OCI-LY7 (cell line): ENCODE measurements around the gene TCAP. TPM values are rescaled to one million over a fixed set of nuclear protein-coding genes. Genes with fewer than 3 reads are reported as not detected.

Experiments used
- Bru-seq: library from RNA; stranded (reverse); fragments of 400-500 nt; gene quantifications from one replicate; lab custom pipeline; 2021; lab: Mats Ljungman, UMichigan
- BruChase-seq, 2 experiments: library from RNA; stranded (reverse); fragments of 400-500 nt; gene quantifications; one replicate each; lab custom pipeline; 2021; lab: Mats Ljungman, UMichigan
- BruUV-seq: library from RNA; stranded (reverse); fragments of 400-500 nt; replicated peaks from 2 replicates; lab custom pipeline; 2021; lab: Mats Ljungman, UMichigan
- CTCF ChIA-PET: fragments of 300-600 bp; sonication (Branson Sonifier 250); formaldehyde crosslinking; loops from one replicate; lab custom pipeline; 2022; ENCODE audit warnings: antibody characterized with exemption; ENCODE audit not compliant: unreplicated experiment; lab: Charles Lee
- POLR2A ChIA-PET: fragments of 300-600 bp; sonication (Branson Sonifier 250); formaldehyde crosslinking; loops from one replicate; lab custom pipeline; 2022; ENCODE audit warnings: antibody characterized with exemption; lab: Charles Lee
- DNase-seq: peaks from one replicate; pipeline ENCODE4 v3.0.0-alpha.2; 2015; ENCODE audit warnings: low spot score
- H2AFZ ChIP-seq: fragments of 200-600 bp; sonication (generic), shearing (Covaris generic); 2 replicates; pipeline ENCODE4 v1.6.1; 2014; ENCODE audit warnings: mild to moderate bottlenecking, antibody characterized with exemption, low read length, moderate library complexity
- H3K27ac ChIP-seq: fragments of 200-600 bp; sonication (generic); 2 replicates; pipeline ENCODE4 v1.5.1; 2014; ENCODE audit warnings: mixed run types, low read depth, mild to moderate bottlenecking, moderate library complexity, low read length, inconsistent platforms; ENCODE audit not compliant: poor library complexity, severe bottlenecking
- H3K36me3 ChIP-seq: fragments of 200-600 bp; sonication (generic); 2 replicates; pipeline ENCODE4 v1.6.1; 2014; ENCODE audit warnings: mild to moderate bottlenecking, antibody characterized with exemption, low read length, moderate library complexity, mixed read lengths; ENCODE audit not compliant: insufficient read depth
- H3K4me1 ChIP-seq: fragments of 200-600 bp; sonication (generic); 2 replicates; pipeline ENCODE4 v1.5.1; 2014; ENCODE audit warnings: mild to moderate bottlenecking, low read length; ENCODE audit not compliant: insufficient read depth, poor library complexity, severe bottlenecking
- H3K4me2 ChIP-seq: fragments of 200-600 bp; sonication (generic); 2 replicates; pipeline ENCODE4 v1.6.1; 2014; ENCODE audit warnings: mild to moderate bottlenecking, low read length
- H3K4me3 ChIP-seq: fragments of 200-600 bp; sonication (generic); 2 replicates; pipeline ENCODE4 v1.5.1; 2014; ENCODE audit warnings: mild to moderate bottlenecking, low read depth, low read length; ENCODE audit not compliant: poor library complexity, severe bottlenecking
- H3K79me2 ChIP-seq: fragments of 200-600 bp; sonication (generic); 2 replicates; pipeline ENCODE4 v1.6.1; 2016; ENCODE audit warnings: low read depth, mild to moderate bottlenecking, low read length, moderate library complexity, mixed read lengths; ENCODE audit not compliant: insufficient read depth
- H3K9me2 ChIP-seq: fragments of 200-600 bp; sonication (generic); 2 replicates; pipeline ENCODE4 v1.6.1; 2016; ENCODE audit warnings: mild to moderate bottlenecking, low read length, mixed read lengths; ENCODE audit not compliant: insufficient read depth
- H3K9me3 ChIP-seq: fragments of 200-600 bp; sonication (generic); 2 replicates; pipeline ENCODE4 v1.6.1; 2014; ENCODE audit warnings: mild to moderate bottlenecking, mixed run types, low read length, mixed read lengths
- H4K20me1 ChIP-seq: fragments of 200-600 bp; sonication (generic); 2 replicates; pipeline ENCODE4 v1.6.1; 2014; ENCODE audit warnings: mild to moderate bottlenecking, antibody characterized with exemption, low read length, moderate library complexity, mixed read lengths; ENCODE audit not compliant: insufficient read depth
- CTCF ChIP-seq: fragments of 200-600 bp; sonication (generic); conservative IDR thresholded peaks from 2 replicates; pipeline ENCODE4 v1.5.1; 2014; ENCODE audit warnings: mild to moderate bottlenecking, antibody characterized with exemption, low read length, moderate library complexity, mixed read lengths
- EZH2phosphoT487 ChIP-seq: fragments of 200-600 bp; sonication (generic); IDR thresholded peaks from 2 replicates; pipeline ENCODE4 v1.6.1; 2018; ENCODE audit warnings: low read depth, borderline replicate concordance, mild to moderate bottlenecking, mixed run types, antibody characterized with exemption, low read length, moderate library complexity, mixed read lengths
- intact Hi-C: fragments of 100-400 bp; cut with micrococcal nuclease; formaldehyde crosslinking; loops from one replicate; pipeline ENCODE4 v1.10.0; 2022; ENCODE audit not compliant: unreplicated experiment
- long read RNA-seq: library from polyadenylated mRNA; stranded (forward); transcript quantifications from one replicate; pipeline ENCODE4 v2.0.0, GENCODE V29; 2022
- total RNA-seq, 2 experiments: library from RNA; depleted of rRNA in 1 of 2; stranded (reverse); fragments of >200 nt in 1 of 2; shearing (Covaris generic) in 1 of 2; gene quantifications; 2 replicates each; pipeline ENCODE4 v1.2.3, GENCODE V29; 2014 to 2022

Gene TCAP
- 1.5 and 9.4 TPM in 2 replicates for total RNA-seq (2014; rRNA removed; shearing (Covaris generic))
- 2.7 TPM in 2 replicates for total RNA-seq (2022)
- percentile 35 among the genes with signal in this experiment for Bru-seq, nascent RNA
- BruChase-seq, experiment 1, labeled RNA remaining after a 6-hour chase, result percentile 48 among the genes with signal in this experiment
- percentile 53 among the genes with signal in this experiment for BruChase-seq, experiment 2, labeled RNA remaining after a 2-hour chase
- long read RNA-seq, result 0 reads

- no peak within 1 kb of the TSS for H3K27ac ChIP-seq
- TF ChIP-seq EZH2phosphoT487 (no peak), CTCF (no peak)
- no TSS peak for BruUV-seq
- no peaks in the 10 kb centered on the region for H3K9me2 ChIP-seq
- H2AFZ ChIP-seq, result no peak within 1 kb of the TSS
- no peaks in the 10 kb centered on the region for H3K79me2 ChIP-seq
- DNase-seq, result no peak
- no peak within 1 kb of the TSS for H3K4me3 ChIP-seq
- no peaks in the 10 kb centered on the region for H3K9me3 ChIP-seq
- POLR2A ChIA-PET, result no interaction called here
- H3K4me1 ChIP-seq, result no peaks in the 10 kb centered on the region
- H3K36me3 ChIP-seq, result peaks cover 20% of the 10 kb centered on the region; the same call in 1 of the 2 replicates
- CTCF ChIA-PET, result no interaction called here
- H4K20me1 ChIP-seq, result no peaks in the 10 kb centered on the region
- intact Hi-C loops, result no loop called here
- H3K4me2 ChIP-seq, result no peak within 1 kb of the TSS
Measured at GRCh38 chr17:39664581-39665561, at the start of gene TCAP. Gene TCAP, plus strand, starts transcription at chr17:39665349. Its CDS starts 11 bp downstream, at chr17:39665360.

DNA sequence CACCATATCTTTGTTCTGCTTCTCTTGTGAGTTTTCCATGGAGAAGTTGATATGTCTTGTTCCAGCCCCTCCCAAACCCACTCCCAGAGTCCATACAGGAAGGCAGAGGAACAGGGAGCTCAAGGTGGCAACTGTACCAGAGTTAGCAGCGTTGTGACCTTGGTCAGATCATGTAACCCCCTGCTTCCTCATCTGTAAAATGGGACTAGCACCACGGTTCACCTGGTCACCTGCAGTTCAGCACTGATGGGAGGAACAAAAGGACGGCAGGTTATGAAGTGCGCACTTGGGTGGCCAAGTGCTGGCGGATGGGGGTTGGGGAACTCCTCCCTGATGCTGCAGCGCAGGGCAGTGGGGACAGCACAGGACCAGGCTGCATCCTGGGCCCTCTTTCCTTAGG lies 49.7 kb upstream of the TCAP start:
- Histone ChIP-seq H3K36me3 (no peaks in the 10 kb centered on the region), H2AFZ (no peak overlapping the region), H3K9me3 (no peaks in the 10 kb centered on the region), H3K4me3 (no peak overlapping the region), H3K4me1 (peaks cover 20% of the 10 kb centered on the region), H3K79me2 (no peaks in the 10 kb centered on the region), H3K9me2 (no peaks in the 10 kb centered on the region), H3K4me2 (no peak overlapping the region), H3K27ac (no peak overlapping the region), H4K20me1 (no peaks in the 10 kb centered on the region)
- intact Hi-C loops, result no loop called here
- BruUV-seq, result no TSS peak
- TF ChIP-seq EZH2phosphoT487, result no peak
- ChIA-PET POLR2A (interaction anchor here (0.6 to 0.7 kb wide), 2 partner anchors 240 to 372 kb away, joined by 3 read pairs; no protein-coding TSS in a partner anchor), CTCF (no interaction called here)
- no peak for DNase-seq

DNA sequence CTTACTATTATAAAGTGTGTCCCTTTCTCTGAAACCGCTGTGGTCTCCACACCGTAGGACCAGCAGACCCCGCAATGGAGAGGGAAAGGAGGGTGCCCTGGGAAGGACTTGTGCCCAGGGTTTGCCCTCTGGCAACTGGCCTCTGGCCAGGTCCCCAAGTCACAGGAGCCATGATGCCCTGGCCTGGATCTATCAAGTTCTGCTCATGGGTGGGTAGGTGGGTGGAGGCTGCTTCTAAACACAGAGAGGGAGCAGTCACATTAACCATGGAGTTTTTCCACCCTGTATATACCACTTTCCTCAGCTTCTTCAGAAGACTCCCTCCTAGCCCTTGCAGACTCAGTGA lies 48.1 kb upstream of the TCAP start:
- H3K4me3 ChIP-seq, result peak overlapping the region; percentile 65

More for the DNA sequence above, 48.1 kb upstream of the TCAP start:
- no peak overlapping the region for H3K27ac ChIP-seq
- no peaks in the 10 kb centered on the region for H3K9me2 ChIP-seq
- H4K20me1 ChIP-seq, result no peaks in the 10 kb centered on the region
- no peak for DNase-seq
- H3K36me3 ChIP-seq, result no peaks in the 10 kb centered on the region; the same call in 1 of the 2 replicates
- ChIA-PET POLR2A (interaction anchor here (0.5 to 0.7 kb wide), 3 partner anchors 75 to 171 kb away, joined by 3 to 4 read pairs (median 3); no protein-coding TSS in a partner anchor), CTCF (no interaction called here)
- peak overlapping the region; percentile 87; the same call in 1 of the 2 replicates for H2AFZ ChIP-seq
- H3K9me3 ChIP-seq, result no peaks in the 10 kb centered on the region
- no peaks in the 10 kb centered on the region for H3K79me2 ChIP-seq
- TF ChIP-seq EZH2phosphoT487, result no peak
- TF ChIP-seq CTCF, result no peak
- BruUV-seq, result no TSS peak
- intact Hi-C loops, result no loop called here
- H3K4me2 ChIP-seq, result peak overlapping the region; percentile 78
- H3K4me1 ChIP-seq, result peaks cover 21% of the 10 kb centered on the region
